ENCODE results near the gene JAGN1. TPM values are rescaled to one million over a fixed set of nuclear protein-coding genes. Genes with fewer than 3 reads are reported as not detected.
A peak's percentile ranks its signal among the peaks of the same experiment; 100 is the strongest.

The JAGN1 gene
- 10 to 100 TPM; 20.5 to 40.6 (median 26.5) TPM for total RNA-seq
- long read RNA-seq, transcript JAGN1-201 (2 exons, 1,675 nt), result major isoform, 16 of 16 reads
- long read RNA-seq, partial matches to known transcripts, result 0 of 16 reads
- long read RNA-seq, other reads (novel, unspliced or antisense), result 0 of 16 reads

- 0% methylated on average over 16 of the region's 62 CpGs for WGBS (ENCODE audit: insufficient coverage, low coverage, low lambda C conversion rate, missing lambda C conversion rate)
- H3K27me3 ChIP-seq, result no peaks in the 10 kb centered on the region
- H3K36me3 ChIP-seq, result peaks cover 0 to 10% (median 0%) of the 10 kb centered on the region in 4 donors
- H3K9me3 ChIP-seq, result no peaks in the 10 kb centered on the region
- intact Hi-C loops (cut with DNase I), result no loop called here
- peaks cover 0 to 14% (median 4%) of the 10 kb centered on the region in 4 donors for H3K4me1 ChIP-seq
- H3K4me3 ChIP-seq, result peak within 1 kb of the TSS; percentile 77 to 95 (median 83)
- peak; percentile 91 to 92 (median 91) for DNase-seq
- ATAC-seq, result peak; percentile 96 to 99 (median 98)
- TF ChIP-seq, protein P1, sequence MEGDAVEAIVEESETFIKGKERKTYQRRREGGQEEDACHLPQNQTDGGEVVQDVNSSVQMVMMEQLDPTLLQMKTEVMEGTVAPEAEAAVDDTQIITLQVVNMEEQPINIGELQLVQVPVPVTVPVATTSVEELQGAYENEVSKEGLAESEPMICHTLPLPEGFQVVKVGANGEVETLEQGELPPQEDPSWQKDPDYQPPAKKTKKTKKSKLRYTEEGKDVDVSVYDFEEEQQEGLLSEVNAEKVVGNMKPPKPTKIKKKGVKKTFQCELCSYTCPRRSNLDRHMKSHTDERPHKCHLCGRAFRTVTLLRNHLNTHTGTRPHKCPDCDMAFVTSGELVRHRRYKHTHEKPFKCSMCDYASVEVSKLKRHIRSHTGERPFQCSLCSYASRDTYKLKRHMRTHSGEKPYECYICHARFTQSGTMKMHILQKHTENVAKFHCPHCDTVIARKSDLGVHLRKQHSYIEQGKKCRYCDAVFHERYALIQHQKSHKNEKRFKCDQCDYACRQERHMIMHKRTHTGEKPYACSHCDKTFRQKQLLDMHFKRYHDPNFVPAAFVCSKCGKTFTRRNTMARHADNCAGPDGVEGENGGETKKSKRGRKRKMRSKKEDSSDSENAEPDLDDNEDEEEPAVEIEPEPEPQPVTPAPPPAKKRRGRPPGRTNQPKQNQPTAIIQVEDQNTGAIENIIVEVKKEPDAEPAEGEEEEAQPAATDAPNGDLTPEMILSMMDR (IDR thresholded peaks at IDR 0.05), result peak in 2 of 4 donors; percentile 6 to 9
- TF ChIP-seq POLR2A (IDR thresholded peaks at IDR 0.05), result peak; percentile 85
- H3K27ac ChIP-seq, result peak within 1 kb of the TSS; percentile 85 to 94 (median 86)
Measured at GRCh38 chr3:9890249-9891071, at the start of gene JAGN1. JAGN1 (plus strand) TSS chr3:9890610; CDS start chr3:9890723, 113 bp downstream.

GRCh38 chr3:9841015-9841414 lies 49.4 kb upstream of the JAGN1 start:
- WGBS (ENCODE audit: insufficient coverage, low coverage, low lambda C conversion rate, missing lambda C conversion rate), result 84% methylated on average over 8 of the region's 8 CpGs

GRCh38 chr3:9843715-9844438 lies 46.5 kb upstream of the JAGN1 start, which contains the start of gene RPUSD3:
RPUSD3 (minus strand) TSS chr3:9844008; CDS start chr3:9843990, 18 bp downstream.
- Histone ChIP-seq H3K27me3 (no peaks in the 10 kb centered on the region), H3K27ac (peak within 1 kb of the TSS; percentile 40 to 65 (median 56)), H3K4me3 (peak within 1 kb of the TSS; percentile 54 to 77 (median 62)), H3K36me3 (peaks cover 0 to 14% (median 7%) of the 10 kb centered on the region in 4 donors), H3K9me3 (no peaks in the 10 kb centered on the region), H3K4me1 (peaks cover 0 to 11% (median 1%) of the 10 kb centered on the region in 4 donors)
- intact Hi-C loops (cut with DNase I), result no loop called here
- DNase-seq (peak; percentile 98 to 99 (median 99)), ATAC-seq (peak; percentile 99 to 100 (median 99))
- TF ChIP-seq, protein P1 (IDR thresholded peaks at IDR 0.05), result no peak
- TF ChIP-seq POLR2A (IDR thresholded peaks at IDR 0.05), result peak; percentile 70
- under 1% methylated on average over 38 of the region's 42 CpGs for WGBS (ENCODE audit: insufficient coverage, low coverage, low lambda C conversion rate, missing lambda C conversion rate)

More at GRCh38 chr3:9841015-9841414, 49.4 kb upstream of the JAGN1 start:
- TF ChIP-seq, protein P1 (IDR thresholded peaks at IDR 0.05), result no peak
- TF ChIP-seq POLR2A (IDR thresholded peaks at IDR 0.05), result no peak
- intact Hi-C loops (cut with DNase I), result no loop called here
- H3K4me3 ChIP-seq, result no peak overlapping the region
- DNase-seq (no peak), ATAC-seq (no peak)
- no peaks in the 10 kb centered on the region for H3K9me3 ChIP-seq
- H3K4me1 ChIP-seq, result peaks cover 0 to 7% (median 1%) of the 10 kb centered on the region in 4 donors
- H3K27ac ChIP-seq, result no peak overlapping the region
- peaks cover 0 to 14% (median 7%) of the 10 kb centered on the region in 4 donors for H3K36me3 ChIP-seq
- no peaks in the 10 kb centered on the region for H3K27me3 ChIP-seq

GRCh38 chr3:9846231-9846630 lies 44.2 kb upstream of the JAGN1 start:
- no peak overlapping the region for H3K4me3 ChIP-seq
- H3K27ac ChIP-seq, result no peak overlapping the region
- DNase-seq (no peak), ATAC-seq (no peak)
- peaks cover 0 to 5% (median under 1%) of the 10 kb centered on the region in 4 donors for H3K36me3 ChIP-seq
- peaks cover 0 to 24% (median 5%) of the 10 kb centered on the region in 4 donors for H3K4me1 ChIP-seq
- WGBS (ENCODE audit: insufficient coverage, low coverage, low lambda C conversion rate, missing lambda C conversion rate), result 40% methylated on average over 2 of the region's 6 CpGs
- intact Hi-C loops (cut with DNase I), result no loop called here
- no peaks in the 10 kb centered on the region for H3K9me3 ChIP-seq
- TF ChIP-seq, protein P1 (IDR thresholded peaks at IDR 0.05), result no peak
- no peak for TF ChIP-seq POLR2A (IDR thresholded peaks at IDR 0.05)
- no peaks in the 10 kb centered on the region for H3K27me3 ChIP-seq
